Activated CD4-positive, alpha-beta T cell treated with anti-CD3 and anti-CD28 coated beads, Interleukin-2, amount 50 U/mL, for 24 hours (primary cell): ENCODE data around the gene BTBD9.

Source experiments
- DNase-seq, 2 donors: peaks; one replicate each; pipeline ENCODE4 v3.0.0-alpha.2; 2020; ENCODE audit warnings: low read depth in 1 of 2, low spot score in 1 of 2

The BTBD9 gene

GRCh38 chr6:38566295-38567030 lies 73.3 kb downstream of the BTBD9 start:
- no peak for DNase-seq

DNA sequence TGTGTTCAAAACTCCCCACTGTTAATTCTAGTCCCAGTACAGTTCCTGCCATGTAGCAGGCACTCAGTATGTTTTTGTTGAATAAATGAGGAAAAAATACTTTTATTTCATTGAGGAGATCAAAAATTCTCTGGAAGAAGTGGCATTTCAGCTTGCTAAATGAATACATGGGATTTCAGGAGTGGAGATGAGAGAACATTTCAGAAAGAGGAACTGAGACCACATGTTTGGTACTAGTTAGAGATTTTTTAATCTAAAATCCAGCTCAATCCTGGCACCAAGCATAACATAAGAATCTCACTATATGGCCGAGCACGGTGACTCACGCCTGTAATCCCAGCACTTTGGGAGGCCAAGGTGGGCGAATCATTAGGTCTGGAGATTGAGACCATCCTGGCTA lies 75.4 kb downstream of the BTBD9 start:
- DNase-seq = no peak

DNA sequence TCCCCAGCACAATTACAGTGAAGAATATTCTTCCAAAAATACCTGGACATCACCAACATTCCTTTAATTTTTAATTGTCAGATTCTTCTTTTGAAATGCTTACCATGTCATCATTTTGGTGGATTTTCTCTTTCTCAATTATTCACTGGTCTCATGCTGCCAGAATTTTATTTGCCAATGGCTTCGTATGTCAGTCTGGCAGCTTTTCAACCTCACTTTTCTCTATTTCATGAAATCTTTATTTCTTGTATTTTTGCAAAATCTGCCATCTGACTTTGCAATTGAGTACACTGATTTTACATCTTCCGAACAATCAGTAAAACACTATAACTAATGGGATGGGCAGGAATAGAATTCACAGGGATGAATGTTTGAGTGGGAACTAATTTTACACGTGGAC lies 84.1 kb downstream of the BTBD9 start:
- no peak for DNase-seq

- no peak for DNase-seq
Observed at GRCh38 chr6:38554700-38555413, 84.9 kb downstream of the BTBD9 start.

- DNase-seq = no peak
Observed at GRCh38 chr6:38554014-38554413, 85.7 kb downstream of the BTBD9 start.

- DNase-seq = no peak
Observed at GRCh38 chr6:38552121-38552520, 87.6 kb downstream of the BTBD9 start.

DNA sequence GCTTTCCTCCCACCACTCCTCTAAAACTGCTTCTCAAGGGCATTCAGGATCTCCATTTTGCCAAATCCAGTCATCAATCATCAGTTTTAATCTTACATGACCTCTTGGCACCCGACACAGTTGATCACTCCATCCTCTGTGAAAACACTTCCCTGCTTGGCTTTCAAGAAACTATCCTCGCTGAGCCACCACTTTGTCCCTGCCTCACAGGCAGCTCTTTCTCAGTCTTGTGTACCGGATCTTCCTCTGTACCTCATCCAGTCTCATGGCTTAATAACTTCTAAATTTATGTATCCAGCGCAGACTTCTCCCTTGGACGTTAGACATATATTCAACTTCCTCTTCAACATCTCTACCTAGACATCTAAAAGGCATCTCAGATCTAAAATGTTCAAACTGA lies 89.9 kb downstream of the BTBD9 start:
- DNase-seq = no peak

- no peak for DNase-seq
Observed at GRCh38 chr6:38549180-38549579, 90.5 kb downstream of the BTBD9 start.

- DNase-seq = no peak
Observed at GRCh38 chr6:38543022-38543421, 96.7 kb downstream of the BTBD9 start.

DNA sequence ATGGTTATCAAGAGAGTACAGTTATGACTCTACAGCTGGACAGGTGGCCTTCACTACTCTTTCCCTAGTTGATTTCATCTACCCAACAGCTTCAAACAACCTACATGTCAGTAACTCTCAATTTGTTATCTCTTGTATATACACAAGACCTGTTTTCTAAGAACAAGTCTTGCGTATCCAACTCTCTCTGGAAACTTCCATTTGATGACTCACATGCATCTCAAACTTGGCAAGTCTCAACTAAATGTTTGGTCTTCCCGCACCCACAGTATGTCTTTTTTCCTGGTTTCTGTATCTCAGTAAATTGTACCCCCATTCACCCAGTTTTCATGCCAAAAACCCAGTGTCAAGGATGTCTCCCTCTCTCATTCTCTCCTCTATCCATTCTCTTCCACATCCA lies 97.7 kb downstream of the BTBD9 start:
- DNase-seq = no peak

- DNase-seq = no peak
Observed at GRCh38 chr6:38533064-38533463, 106.7 kb downstream of the BTBD9 start.

DNA sequence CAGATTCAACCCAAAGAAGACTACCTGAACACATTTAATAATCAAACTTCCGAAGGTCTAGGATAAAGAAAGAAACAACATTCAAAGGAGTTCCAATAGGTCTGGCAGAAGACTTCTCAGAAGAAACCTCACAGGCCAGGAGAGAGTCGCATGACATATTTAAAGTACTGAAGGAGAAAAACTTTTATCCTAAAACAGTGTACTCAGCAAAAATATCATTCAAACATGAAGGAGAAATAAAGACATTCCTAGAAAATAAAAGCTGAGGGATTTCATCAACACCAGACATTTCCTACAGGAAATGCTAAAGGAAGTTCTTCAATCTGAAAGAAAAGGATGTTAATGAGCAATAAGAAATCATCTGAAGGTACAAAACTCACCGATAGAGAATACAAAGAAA lies 108.6 kb downstream of the BTBD9 start:
- DNase-seq = no peak

DNA sequence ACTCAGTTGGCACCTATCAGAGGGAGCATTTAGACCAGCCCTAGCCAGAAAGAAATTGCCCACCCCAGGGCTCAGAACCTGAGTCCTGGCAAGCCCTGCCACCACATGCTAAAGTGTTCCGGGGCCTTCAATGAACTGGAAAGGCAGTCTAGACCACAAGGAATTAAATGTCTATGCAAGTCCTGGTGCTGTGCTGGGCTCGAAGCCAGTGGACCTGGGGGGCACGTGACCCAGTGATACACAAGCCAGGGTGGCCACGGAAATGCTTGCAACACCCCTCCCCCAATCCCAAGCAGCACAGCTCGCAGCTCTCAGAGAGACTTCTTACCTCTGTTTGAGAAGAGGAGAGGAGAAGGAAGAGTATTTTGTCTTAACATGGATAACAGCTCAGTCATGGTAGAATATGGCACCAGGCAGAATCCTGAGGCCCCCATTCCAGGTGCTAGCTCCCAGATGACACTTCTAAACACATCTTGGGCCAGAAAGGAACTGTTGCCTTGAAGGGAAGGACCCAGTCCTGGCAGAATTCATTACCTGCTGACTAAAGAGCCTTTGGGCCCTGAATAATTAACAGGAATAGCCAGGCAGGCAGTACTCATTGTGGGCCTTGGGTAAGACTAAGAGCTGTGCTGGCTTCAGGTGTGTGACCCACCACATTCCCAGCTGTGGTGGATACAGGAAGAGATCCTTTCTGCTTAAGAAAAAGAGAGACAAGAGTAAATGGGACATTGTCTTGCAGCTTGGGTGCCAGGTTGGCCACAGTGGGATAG lies 111.3 kb downstream of the BTBD9 start:
- no peak for DNase-seq

GRCh38 chr6:38527371-38527770 lies 112.4 kb downstream of the BTBD9 start:
- no peak for DNase-seq

DNA sequence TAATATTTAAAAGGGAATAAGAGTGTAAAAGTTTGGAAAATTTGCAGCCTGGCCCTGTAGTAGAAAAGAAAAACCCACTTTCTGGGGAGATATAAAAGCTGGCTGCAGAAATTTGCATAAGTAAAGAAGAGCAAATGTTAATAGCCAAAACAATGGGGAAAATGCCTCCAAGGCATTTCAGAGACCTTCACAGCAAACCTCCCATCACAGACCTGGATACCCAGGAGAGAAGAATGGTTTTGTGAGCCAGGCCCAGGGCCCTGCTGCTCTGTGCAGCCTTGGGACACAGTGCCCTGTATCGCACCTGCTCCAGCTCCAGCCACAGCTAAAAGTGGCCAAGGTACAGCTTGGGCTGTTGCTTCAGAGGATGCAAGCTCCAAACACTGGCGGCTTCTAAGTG lies 113.8 kb downstream of the BTBD9 start:
- no peak for DNase-seq

GRCh38 chr6:38524436-38525145 lies 115.1 kb downstream of the BTBD9 start:
- no peak for DNase-seq

DNA sequence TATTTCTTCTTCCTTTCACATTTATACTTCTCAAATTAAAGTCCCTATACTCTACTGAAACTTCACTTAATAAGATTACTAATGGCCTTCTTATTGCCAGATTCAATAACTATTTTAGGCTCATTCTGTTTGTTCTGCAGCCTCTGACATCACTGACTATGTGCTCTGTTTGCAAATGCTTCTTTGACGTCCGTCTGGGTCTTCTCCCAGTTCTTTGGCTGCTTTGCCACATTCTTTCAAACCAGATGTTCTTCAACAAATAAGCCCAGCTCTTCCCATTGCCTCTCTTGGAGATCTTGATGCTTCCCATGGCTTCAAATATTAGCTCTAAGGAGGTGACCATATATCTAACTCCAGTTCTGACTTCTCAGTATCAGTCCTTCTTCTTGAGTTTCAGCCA lies 117.4 kb downstream of the BTBD9 start:
- no peak for DNase-seq

DNA sequence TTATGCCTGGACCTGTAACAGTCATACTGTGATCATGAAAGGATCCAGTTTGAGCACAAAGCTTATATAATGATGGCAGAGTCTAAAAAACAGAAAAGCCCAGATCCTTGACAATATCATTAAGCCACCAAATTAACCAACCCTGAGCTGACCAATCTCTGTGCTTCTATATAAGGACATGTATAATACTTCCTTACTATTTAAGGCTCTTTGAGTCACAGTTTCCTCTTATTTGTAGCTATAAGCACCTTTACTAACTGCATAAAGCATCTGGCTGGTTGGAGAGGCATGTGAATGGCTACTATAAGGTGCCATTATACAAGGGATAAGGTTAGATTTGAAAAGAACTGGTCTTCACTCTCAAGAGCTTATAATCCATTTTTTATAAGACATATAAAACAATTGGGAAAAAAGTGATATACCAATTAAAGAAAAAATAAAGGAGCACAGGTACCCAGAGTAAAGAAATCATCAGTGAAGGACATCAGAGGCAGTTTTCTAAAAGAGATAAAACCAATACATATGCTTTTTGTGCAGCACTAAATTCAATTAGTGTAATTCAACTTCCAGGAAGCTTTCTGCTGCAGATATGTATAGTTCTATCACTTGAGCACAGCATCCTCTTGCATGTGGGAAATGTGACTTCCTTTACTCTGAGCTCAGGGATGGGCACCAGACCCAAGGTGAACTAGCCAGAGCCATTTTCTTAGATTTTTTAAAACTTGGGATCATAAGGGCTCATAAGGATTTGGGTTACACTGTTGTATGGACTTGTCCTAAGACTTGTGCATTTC lies 121.0 kb downstream of the BTBD9 start:
- no peak for DNase-seq

DNA sequence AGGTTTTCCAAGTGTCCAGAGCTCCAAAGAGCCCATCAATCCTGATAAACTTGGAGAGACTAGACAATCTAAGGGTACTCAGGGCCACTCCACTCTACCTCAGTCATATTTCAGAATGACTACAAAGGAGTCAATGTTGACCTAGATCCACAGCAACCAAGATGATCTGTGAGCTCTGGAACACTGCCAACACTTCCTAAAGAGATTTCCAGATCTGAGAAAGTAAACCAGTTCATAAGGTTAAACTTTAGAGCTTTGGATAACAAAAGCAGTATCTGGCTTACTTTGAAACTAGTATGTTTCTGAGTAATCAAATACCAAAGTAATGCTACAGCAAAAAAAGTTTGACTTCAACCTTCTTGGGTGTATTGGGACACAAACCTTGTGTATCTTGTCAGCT lies 122.7 kb downstream of the BTBD9 start:
- DNase-seq = no peak

- DNase-seq = no peak
Observed at GRCh38 chr6:38514399-38514798, 125.3 kb downstream of the BTBD9 start.

DNA sequence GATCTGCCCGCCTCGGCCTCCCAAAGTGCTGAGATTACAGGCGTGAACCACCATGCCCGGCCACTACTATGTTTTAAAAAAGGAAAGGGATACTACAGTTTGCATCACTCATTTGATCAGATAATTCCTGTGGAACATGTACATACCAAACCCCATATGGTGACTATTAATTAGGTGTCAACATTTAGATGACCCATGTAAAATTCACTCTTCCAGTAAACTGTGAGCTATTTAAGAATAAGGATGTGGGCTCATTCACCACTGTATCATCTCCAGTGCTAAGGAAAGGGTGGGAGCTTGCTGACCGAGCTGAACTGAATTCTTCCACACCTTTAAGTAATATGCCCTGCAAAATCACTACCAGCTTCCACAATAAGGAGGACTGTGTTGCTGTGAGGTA lies 127.5 kb downstream of the BTBD9 start:
- DNase-seq = no peak
